Retina (tissue), 1 donor: ENCODE measurements around the gene EPHB6.

Experiments
- DNase-seq: peaks from one replicate; pipeline ENCODE4 v3.0.0-alpha.2; 2016

The EPHB6 gene

GRCh38 chr7:142897691-142898090 lies 42.8 kb downstream of the EPHB6 start:
- DNase-seq, result no peak

DNA sequence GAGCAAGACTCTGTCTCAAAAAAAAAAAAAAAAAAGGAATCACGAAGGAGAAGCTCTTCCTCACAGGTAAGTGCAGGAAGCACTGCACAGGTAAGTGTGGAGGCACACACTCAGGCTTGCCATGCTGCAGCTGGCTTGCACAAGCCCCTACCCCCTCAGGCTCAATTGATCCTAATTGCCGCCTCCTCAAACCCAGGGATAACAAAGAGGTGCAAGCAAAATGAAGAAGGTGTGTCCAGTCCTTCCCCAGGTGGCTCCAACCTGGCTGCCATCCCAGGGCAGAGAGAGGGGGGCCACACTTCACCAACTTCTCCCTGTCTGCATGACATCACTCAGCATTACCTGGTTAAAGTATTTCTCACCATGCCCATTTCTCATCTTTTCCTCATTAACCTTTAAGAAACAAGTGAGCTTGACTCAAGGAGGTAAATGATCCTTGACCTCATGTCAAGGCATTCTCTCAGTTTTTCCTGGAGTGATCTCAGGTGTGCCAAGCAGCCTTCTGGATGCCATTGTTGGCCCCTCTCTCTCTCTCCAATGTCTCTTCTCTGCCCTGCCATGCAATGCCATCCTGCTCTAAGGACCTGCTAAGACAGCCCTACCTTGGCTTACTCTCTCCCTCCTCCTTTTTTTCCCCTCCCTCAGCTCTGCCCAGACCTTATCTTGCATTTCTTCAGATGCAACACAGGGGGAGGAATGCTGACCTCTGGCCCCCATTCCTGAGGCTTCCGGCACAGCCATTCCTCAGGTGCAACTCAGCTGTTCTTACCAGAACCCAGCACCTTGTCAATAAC lies 43.7 kb downstream of the EPHB6 start:
- DNase-seq, result no peak

DNA sequence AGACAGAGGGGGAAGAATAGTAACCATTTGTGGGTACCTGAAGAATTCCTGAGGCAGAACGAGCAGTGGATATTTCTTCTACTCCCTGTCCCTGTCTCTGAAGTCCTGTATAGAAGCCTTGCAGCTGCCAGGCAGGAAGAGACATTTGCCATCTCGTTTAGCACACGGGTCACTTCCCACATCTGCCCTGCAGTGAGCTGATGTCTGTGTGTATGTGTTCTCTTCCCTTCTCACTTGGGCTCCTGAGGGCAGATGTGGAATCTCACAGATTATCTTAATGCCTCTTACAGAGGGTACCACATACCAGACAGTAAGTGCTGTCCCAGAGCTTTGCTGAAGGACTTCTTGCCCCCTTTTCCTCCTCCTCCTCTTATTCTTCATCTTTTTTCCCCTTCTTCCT lies 44.8 kb downstream of the EPHB6 start:
- DNase-seq, result peak; percentile 38

- DNase-seq, result no peak
Observed at GRCh38 chr7:142901426-142902259, 46.8 kb downstream of the EPHB6 start.

DNA sequence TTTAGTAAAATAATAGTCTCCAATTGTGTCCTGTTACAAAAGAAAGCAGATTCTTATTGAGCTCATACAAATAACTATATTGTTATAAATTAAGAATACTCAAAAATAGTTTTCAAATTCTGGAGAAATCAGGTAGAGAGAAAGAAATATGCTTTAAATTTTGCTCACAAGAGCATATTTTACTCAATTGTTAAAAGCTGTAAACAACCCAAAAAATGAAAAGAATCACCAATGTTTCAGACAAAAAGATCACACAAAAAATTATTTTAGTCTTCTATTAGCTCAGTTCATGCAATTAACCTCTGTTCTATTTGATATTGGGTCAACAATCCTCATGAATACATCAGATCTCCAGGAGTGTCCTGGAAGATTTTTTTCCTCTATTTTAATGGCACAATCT lies 49.3 kb downstream of the EPHB6 start:
- no peak for DNase-seq

- no peak for DNase-seq
Observed at GRCh38 chr7:142905759-142906158, 50.9 kb downstream of the EPHB6 start.

GRCh38 chr7:142906643-142907042 lies 51.8 kb downstream of the EPHB6 start:
- no peak for DNase-seq

DNA sequence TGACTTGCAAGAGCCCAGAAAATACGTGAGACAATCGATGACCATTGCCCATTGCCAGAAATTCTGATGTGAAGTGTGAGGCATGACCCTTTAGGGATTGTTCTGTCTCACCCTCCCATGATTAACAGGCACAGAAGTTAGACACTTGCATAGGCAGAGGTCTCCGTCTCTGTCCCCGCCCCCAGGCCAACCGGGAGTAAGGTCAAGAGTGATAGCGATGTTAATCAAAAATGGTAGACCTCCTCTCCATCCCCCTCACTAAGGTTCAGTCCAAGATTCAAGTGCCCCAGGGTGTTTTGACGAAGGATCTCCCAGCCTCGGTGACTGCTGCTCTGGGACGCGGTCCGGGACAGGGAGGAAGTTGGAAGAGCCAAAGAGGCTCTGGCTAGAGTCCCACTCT lies 53.4 kb downstream of the EPHB6 start:
- DNase-seq, result no peak

DNA sequence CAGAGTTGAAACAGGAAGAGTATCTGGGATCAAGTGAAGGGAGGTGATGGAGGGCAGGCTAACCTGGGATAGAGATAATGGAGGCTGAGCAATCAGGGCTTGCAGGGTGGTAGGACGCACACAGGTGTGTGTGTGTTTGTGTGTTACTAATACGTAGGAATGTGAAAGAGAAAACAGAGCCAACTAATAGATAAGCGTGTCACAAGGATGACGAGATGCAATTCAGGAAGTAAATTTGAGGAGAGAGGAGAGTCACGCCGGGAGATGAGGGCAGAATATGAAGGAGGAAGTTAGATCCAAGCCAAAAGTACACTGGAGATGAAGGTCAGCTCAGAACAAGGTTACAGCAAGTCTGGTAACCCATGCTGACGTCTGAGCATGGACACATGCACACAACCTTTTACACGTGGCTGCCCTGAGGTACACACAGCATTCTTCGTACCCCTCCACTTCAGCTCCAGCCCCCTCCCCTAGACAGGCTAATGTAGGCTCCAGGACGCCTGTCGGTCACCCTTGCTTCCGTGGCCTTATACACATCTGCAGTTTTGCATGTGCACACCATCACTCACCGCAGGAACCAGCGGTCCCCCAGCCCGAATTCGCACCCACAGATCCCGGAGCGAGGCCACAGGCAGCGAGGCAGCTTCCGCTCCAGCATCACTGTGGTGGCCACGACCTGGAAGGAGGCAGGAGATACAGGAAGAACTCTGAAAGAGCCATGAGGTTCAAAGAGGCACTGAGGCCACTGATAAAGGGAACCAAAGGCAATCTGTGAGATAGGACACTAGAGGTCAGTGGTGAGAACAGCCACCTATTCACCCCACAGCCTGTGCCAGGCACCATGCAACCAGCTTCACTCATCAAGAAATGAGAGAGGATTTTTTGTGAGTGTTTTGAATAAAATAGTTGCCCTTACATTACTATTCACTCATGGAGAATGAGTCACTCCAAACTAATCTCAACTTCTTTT lies 54.3 kb downstream of the EPHB6 start:
- DNase-seq, result no peak

DNA sequence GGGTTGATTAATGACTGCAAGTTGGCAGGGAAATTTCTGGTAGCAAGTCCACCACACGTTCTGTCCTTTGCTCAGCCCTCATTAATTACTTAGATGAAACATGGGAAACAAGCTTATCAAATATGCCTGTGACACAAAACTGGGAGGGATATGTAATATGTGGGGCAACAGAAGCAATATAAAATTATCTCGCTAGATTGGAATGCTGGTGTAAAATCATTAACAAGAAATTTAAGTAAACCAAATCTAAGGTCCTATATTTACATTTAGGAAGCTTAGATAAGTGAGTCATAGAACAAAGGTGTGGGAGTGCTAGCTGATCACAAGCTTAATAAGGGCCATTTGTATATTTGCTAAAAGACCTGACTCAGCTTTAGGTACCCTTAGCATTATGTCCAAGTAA lies 55.2 kb downstream of the EPHB6 start:
- no peak for DNase-seq

DNA sequence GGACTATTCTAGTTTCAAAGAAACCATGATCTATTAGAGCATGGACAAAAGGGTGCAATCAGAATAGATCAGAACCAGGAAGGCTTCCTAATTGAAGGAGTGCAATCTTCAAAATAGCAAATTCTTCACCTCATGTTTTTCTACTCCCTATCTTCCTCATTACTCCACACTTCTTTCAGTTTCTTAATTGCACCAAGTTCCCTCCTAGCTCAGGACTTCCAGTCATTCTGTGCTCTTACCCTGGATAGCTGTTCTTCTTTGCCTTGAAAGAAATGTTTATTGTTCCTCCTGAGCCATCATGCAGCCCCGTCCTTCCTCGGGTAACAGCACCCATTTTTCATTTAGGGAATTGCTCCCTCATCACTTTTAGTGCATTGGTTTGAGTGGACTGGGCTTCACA lies 55.6 kb downstream of the EPHB6 start:
- no peak for DNase-seq

DNA sequence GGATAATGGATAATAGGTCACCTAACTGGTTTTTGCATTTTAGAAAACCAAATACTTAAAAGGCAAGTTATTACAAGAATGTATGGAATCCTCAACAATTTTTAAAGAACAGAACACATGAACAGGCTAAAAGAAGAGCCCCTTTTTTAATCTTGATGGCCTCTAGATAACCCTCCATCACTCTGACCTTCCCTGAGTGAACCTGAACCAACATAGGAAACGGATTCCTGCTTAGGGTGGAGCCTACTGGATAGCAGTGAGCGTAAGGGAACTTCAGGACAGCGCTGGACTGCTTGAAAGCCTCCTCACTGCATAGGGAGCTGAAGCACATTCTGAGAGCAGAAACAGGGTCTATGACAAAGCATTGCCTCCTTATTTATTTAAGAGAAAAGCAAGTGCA lies 58.2 kb downstream of the EPHB6 start:
- DNase-seq, result no peak

DNA sequence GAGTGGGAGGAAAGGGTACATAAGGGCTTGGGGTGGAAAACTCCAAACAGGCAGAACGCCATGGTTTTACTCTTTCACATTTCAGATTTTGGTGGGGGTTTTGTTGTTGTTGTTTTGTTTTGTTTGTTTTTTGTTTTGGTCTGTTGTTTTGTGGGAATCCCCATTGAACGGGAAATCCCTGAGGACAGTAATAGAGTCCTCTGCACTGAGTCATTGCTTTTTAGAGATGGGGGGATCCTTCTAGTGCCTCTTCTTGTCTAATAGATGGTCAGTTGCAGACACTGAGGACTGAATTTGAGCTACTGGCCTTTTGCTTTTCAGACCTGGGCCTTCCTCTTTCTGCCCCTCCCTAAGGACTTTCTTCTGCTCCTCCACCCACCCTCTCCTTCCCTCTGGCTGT lies 58.7 kb downstream of the EPHB6 start:
- DNase-seq, result no peak

DNA sequence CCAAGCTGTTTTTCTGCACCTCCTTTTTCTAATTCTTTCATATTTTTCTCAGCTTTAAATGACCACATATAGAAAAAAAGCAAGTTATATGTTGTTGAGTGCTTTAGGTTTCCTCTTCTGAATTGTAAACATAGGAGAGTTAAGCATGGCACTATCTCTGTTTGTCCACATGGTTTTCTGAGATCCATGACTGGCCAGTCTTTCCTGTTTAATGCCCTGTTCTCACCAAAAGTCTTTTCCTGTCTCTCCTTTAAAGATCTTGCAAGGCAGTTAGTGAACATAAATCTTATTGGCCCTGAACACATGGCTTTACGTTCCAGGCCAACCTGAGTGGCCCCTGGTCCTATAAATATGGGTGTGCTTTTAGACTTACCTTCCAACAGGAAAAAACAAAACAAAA lies 59.2 kb downstream of the EPHB6 start:
- DNase-seq, result no peak

DNA sequence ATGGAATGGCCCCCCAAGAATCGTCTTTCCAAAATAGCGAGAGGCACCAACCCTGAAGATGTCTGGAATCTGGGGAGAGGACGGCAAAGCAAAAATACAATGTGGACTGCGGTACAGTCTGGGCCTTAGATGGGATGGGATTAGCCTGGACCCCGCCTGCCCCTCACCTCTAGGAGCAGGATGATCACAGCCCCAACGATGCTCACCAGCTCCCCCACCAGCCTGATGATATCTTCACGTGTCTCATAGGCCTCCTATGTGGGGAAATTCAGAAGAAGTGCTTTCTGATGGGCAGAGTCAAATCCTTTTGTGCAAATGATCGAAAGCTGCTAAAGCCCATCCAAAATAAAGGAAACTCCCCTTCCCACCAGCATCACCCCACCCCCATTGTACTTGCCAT lies 60.4 kb downstream of the EPHB6 start:
- DNase-seq, result no peak

DNA sequence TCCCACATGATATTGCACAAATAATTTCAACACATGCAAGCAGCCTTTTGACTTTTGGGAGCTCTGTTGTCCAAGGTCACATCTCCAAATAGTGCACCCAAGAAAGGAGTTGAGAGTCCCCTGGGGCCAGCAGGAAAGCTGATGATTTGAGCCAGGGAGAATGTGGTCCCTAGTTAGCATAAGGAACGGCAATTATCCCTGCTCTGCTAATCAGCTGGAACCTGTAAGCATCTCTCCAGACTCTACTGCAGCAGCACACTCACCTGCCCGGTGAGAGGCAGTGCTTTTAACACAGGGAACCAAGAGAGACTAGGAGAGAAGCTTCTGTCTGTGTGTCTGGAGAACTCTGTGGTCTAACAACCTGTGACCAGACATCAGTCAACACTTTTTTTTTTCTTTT lies 61.6 kb downstream of the EPHB6 start:
- DNase-seq, result no peak

DNA sequence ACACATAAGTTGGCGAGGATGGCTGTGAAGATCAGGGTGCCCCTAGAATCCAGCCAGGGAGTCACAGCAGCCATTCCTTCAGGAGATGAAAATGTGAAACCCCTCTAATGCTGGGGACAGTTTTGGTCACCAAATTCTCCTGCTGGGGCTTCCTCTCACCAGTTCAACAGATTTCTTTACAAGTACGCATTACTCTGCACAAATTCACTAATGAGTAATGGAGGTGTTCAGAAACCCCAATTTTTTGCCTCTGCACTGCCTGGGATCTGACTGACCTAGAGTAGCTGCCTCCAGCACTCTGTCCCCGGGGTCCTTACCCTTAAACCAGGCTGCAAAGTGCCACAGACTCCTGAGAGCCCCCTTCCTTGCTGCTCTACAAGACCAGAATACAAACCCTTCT lies 62.6 kb downstream of the EPHB6 start:
- no peak for DNase-seq

- no peak for DNase-seq
Observed at GRCh38 chr7:142918901-142919300, 64.0 kb downstream of the EPHB6 start.

GRCh38 chr7:142919656-142920055 lies 64.8 kb downstream of the EPHB6 start:
- DNase-seq, result no peak
